ENCODE data around the gene APMAP. TPM values are rescaled to one million over a fixed set of nuclear protein-coding genes. Genes with fewer than 3 reads are reported as not detected.
A peak's percentile ranks its signal among the peaks of the same experiment; 100 is the strongest.

The APMAP gene
- total and polyA plus RNA-seq, 4 donors, result 132 to 378 (median 234) TPM

DNA sequence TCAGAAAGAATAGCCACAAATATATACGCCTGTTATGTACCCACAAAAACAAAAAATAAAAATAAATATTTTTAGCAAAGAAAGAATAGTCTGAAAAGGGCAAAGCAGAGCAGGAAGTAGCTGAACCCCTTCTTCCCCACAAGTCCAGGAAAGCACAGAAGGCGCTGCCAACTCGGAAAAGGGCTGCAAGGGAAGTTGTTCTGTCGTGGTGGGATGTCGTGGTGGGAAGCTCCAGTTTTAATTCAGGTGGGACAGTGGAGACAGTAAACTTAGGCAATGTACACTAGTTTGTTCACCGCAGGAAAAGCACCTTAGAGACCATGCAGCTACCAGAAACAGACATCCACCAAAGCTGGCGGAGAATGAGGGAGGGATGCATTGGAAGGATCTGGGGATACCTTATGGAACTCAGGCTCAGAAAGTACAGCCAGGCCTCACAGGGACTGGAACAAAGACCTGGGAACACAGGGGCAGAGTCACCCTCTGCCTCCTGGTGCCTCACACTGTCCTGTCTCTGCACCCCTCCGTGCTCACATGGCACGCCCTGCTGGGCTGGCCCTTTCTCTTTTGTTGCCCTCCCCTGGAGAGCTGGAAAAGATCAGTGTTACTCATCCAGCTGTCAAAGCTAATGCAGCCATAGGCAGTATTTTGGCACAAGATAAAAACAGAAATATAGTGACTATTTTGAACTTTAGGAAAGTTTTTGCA lies 3.3 kb upstream of the APMAP start:
- Histone ChIP-seq H3K27me3 (ENCODE audit: control insufficient read depth in 4 of 4, insufficient read depth in 4 of 4, low read length in 3 of 4) (no peaks in the 10 kb centered on the region), H3K4me1 (ENCODE audit: control insufficient read depth in 4 of 4, insufficient read depth in 4 of 4, low read length in 3 of 4) (peaks cover 0 to 26% (median 20%) of the 10 kb centered on the region in 4 donors), H3K4me3 (ENCODE audit: low read depth in 1 of 3, low read length in 3 of 3) (no peak overlapping the region), H3K9ac (ENCODE audit: low read depth in 1 of 2, low read length in 2 of 2) (no peak overlapping the region), H3K36me3 (ENCODE audit: control insufficient read depth in 4 of 4, insufficient read depth in 3 of 4, low read depth in 1 of 4, low read length in 3 of 4) (no peaks in the 10 kb centered on the region), H3K27ac (ENCODE audit: low read depth in 1 of 2, low read length in 2 of 2) (no peak overlapping the region), H3K9me3 (ENCODE audit: control insufficient read depth in 4 of 4, low read length in 3 of 4) (no peaks in the 10 kb centered on the region)
- DNase-seq (ENCODE audit: low spot score), result no peak
- WGBS, result 84% methylated on average over 9 of the region's 9 CpGs
- TF ChIP-seq HNF4G (IDR thresholded peaks at IDR 0.05), result no peak

DNA sequence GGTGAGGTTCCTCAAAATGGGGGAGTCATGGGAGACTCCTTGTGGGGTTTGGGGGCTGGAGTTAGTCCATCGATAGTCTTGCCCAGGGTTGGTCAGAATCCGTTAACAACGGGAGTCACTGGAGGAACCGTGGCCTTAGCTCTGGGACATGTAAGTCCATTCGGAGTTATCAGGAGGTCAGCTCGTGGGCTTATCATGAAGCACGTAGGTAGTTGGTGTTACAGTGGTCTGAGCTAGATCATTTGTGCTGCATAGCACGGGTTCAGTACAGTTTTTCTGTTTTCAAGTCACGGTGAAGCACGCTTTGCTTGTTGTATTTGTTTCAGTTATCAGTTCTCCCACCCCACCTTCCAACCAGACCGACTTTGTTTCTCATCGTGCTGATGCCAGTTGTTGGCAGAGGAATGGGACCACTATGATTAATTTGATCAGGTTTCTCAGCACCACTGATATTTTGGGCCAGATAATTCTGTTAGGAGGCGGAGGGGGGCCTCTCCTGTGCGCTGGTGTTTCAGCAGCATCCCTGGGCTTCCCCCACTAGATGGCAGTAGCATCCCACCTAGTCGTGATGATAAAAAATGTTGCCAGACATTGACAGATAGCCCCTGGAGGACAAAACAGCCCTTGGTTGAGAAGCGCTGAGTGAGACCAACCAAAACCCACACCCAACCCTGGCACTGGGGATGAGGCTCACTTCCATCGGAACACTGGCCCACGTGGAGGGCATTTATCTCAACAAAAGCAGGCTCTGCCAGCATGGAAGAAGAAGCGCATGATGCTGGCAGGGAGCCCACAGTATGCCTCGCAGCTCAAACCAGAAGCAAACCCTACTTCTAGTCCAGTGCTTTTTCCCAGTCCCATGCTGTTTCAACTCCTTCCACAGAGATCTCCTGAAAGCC lies 2.2 kb upstream of the APMAP start:
- Histone ChIP-seq H3K36me3 (ENCODE audit: control insufficient read depth in 4 of 4, insufficient read depth in 3 of 4, low read depth in 1 of 4, low read length in 3 of 4) (no peaks in the 10 kb centered on the region), H3K27me3 (ENCODE audit: control insufficient read depth in 4 of 4, insufficient read depth in 4 of 4, low read length in 3 of 4) (no peaks in the 10 kb centered on the region), H3K27ac (ENCODE audit: low read depth in 1 of 2, low read length in 2 of 2) (no peak overlapping the region), H3K9ac (ENCODE audit: low read depth in 1 of 2, low read length in 2 of 2) (peak overlapping the region in 1 of 2 donors; percentile 14), H3K4me1 (ENCODE audit: control insufficient read depth in 4 of 4, insufficient read depth in 4 of 4, low read length in 3 of 4) (peaks cover 0 to 32% (median 21%) of the 10 kb centered on the region in 4 donors), H3K9me3 (ENCODE audit: control insufficient read depth in 4 of 4, low read length in 3 of 4) (no peaks in the 10 kb centered on the region), H3K4me3 (ENCODE audit: low read depth in 1 of 3, low read length in 3 of 3) (peak overlapping the region in 1 of 3 donors; percentile 6)
- peak; percentile 89 for DNase-seq (ENCODE audit: low spot score)
- WGBS, result 36% methylated on average over 20 of the region's 20 CpGs
- TF ChIP-seq, protein P1, sequence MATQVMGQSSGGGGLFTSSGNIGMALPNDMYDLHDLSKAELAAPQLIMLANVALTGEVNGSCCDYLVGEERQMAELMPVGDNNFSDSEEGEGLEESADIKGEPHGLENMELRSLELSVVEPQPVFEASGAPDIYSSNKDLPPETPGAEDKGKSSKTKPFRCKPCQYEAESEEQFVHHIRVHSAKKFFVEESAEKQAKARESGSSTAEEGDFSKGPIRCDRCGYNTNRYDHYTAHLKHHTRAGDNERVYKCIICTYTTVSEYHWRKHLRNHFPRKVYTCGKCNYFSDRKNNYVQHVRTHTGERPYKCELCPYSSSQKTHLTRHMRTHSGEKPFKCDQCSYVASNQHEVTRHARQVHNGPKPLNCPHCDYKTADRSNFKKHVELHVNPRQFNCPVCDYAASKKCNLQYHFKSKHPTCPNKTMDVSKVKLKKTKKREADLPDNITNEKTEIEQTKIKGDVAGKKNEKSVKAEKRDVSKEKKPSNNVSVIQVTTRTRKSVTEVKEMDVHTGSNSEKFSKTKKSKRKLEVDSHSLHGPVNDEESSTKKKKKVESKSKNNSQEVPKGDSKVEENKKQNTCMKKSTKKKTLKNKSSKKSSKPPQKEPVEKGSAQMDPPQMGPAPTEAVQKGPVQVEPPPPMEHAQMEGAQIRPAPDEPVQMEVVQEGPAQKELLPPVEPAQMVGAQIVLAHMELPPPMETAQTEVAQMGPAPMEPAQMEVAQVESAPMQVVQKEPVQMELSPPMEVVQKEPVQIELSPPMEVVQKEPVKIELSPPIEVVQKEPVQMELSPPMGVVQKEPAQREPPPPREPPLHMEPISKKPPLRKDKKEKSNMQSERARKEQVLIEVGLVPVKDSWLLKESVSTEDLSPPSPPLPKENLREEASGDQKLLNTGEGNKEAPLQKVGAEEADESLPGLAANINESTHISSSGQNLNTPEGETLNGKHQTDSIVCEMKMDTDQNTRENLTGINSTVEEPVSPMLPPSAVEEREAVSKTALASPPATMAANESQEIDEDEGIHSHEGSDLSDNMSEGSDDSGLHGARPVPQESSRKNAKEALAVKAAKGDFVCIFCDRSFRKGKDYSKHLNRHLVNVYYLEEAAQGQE (IDR thresholded peaks at IDR 0.05), result no peak
- TF ChIP-seq FOXA1 (IDR thresholded peaks at IDR 0.05) (no peak), RAD21 (IDR thresholded peaks at IDR 0.05) (peak; percentile 99 to 100)
- TF ChIP-seq, protein P2, sequence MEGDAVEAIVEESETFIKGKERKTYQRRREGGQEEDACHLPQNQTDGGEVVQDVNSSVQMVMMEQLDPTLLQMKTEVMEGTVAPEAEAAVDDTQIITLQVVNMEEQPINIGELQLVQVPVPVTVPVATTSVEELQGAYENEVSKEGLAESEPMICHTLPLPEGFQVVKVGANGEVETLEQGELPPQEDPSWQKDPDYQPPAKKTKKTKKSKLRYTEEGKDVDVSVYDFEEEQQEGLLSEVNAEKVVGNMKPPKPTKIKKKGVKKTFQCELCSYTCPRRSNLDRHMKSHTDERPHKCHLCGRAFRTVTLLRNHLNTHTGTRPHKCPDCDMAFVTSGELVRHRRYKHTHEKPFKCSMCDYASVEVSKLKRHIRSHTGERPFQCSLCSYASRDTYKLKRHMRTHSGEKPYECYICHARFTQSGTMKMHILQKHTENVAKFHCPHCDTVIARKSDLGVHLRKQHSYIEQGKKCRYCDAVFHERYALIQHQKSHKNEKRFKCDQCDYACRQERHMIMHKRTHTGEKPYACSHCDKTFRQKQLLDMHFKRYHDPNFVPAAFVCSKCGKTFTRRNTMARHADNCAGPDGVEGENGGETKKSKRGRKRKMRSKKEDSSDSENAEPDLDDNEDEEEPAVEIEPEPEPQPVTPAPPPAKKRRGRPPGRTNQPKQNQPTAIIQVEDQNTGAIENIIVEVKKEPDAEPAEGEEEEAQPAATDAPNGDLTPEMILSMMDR (IDR thresholded peaks at IDR 0.05; ENCODE audit: low read depth, low read length, missing input control), result peak; percentile 98

DNA sequence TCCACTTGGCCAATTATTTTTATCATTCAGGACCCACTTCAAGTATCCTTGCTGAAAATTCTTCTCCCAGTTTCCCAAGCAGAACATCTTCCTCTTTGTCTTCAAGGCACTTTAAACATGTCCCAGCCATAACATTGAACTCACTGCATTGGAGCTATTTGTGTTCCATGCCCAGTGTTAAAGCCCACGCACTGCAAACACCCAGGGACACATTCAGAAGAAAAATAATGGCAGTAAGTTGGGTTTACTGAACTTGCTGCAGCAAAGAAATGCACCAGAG lies 1.6 kb upstream of the APMAP start:
- no peak overlapping the region for H3K4me3 ChIP-seq (ENCODE audit: low read depth in 1 of 3, low read length in 3 of 3)
- WGBS, result 80% methylated on average over 1 of the region's 1 CpG
- no peak for DNase-seq (ENCODE audit: low spot score)
- no peak overlapping the region for H3K27ac ChIP-seq (ENCODE audit: low read depth in 1 of 2, low read length in 2 of 2)
- H3K36me3 ChIP-seq (ENCODE audit: control insufficient read depth in 4 of 4, insufficient read depth in 3 of 4, low read depth in 1 of 4, low read length in 3 of 4), result no peaks in the 10 kb centered on the region
- H3K27me3 ChIP-seq (ENCODE audit: control insufficient read depth in 4 of 4, insufficient read depth in 4 of 4, low read length in 3 of 4), result no peaks in the 10 kb centered on the region
- peaks cover 0 to 38% (median 26%) of the 10 kb centered on the region in 4 donors for H3K4me1 ChIP-seq (ENCODE audit: control insufficient read depth in 4 of 4, insufficient read depth in 4 of 4, low read length in 3 of 4)
- no peak overlapping the region for H3K9ac ChIP-seq (ENCODE audit: low read depth in 1 of 2, low read length in 2 of 2)
- no peaks in the 10 kb centered on the region for H3K9me3 ChIP-seq (ENCODE audit: control insufficient read depth in 4 of 4, low read length in 3 of 4)
- TF ChIP-seq HNF4G (IDR thresholded peaks at IDR 0.05), result no peak
- TF ChIP-seq FOXA1 (IDR thresholded peaks at IDR 0.05), result no peak
- TF ChIP-seq, protein P3, sequence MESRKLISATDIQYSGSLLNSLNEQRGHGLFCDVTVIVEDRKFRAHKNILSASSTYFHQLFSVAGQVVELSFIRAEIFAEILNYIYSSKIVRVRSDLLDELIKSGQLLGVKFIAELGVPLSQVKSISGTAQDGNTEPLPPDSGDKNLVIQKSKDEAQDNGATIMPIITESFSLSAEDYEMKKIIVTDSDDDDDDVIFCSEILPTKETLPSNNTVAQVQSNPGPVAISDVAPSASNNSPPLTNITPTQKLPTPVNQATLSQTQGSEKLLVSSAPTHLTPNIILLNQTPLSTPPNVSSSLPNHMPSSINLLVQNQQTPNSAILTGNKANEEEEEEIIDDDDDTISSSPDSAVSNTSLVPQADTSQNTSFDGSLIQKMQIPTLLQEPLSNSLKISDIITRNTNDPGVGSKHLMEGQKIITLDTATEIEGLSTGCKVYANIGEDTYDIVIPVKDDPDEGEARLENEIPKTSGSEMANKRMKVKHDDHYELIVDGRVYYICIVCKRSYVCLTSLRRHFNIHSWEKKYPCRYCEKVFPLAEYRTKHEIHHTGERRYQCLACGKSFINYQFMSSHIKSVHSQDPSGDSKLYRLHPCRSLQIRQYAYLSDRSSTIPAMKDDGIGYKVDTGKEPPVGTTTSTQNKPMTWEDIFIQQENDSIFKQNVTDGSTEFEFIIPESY (IDR thresholded peaks at IDR 0.05), result no peak
- no peak for TF ChIP-seq RAD21 (IDR thresholded peaks at IDR 0.05)
- TF ChIP-seq EGR1 (IDR thresholded peaks at IDR 0.05; ENCODE audit: low read depth in 2 of 2), result no peak

Measured in liver (tissue), 9 donors.